Measurements from ENCODE around the gene LANCL2. TPM values are rescaled to one million over a fixed set of nuclear protein-coding genes. Genes with fewer than 3 reads are reported as not detected.

LANCL2 gene
- total RNA-seq, 3 donors from 2014 or later (not counting 1 experiment from before 2014, with no cell fraction given), result 7.2 to 9.4 (median 8.3) TPM

DNA sequence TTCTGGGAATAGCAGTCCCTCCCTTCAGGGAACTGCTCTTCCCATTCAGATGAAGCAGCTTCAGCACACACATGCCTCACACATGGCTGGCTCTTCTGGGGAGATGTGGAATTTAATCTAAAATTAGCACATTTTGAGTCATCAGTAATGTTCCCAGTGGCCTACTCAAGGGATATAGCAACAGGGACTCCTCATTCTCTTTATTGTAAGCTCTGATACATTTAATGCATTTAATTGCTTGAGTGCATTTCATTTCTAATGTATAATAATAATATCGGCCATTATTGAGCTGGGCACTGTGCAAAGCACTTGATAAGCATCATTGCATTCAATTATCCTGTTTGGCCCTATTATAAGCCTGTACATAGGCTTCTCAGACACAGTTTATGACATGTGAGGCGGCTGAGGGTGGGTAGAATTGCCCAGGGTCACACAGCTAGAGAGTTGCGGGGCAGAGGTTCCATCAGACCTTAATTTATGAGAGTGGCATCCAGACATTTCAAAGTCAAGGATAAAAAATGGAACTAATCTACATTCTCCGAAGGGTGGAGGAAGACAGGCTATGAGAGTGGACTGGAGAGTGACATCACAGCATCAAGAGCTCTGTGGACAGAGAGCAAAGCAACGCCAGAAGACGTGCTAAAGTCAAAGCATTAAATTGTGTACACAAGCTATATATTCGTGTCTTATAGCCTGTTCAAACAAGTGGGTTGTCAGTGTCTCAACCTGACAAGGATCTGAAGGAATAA, 76.8 kb downstream of the LANCL2 start:
- no peaks in the 10 kb centered on the region for H3K36me3 Mint-ChIP-seq
- intact Hi-C loops (cut with micrococcal nuclease), result no loop called here
- no peaks in the 10 kb centered on the region for H3K27me3 ChIP-seq (ENCODE audit: control insufficient read depth, insufficient read depth, low read length)
- no peaks in the 10 kb centered on the region for H3K4me1 ChIP-seq (ENCODE audit: control insufficient read depth, insufficient read depth, low read length)
- ATAC-seq (no peak), DNase-seq (no peak)
- no peaks in the 10 kb centered on the region for H3K36me3 ChIP-seq (ENCODE audit: control insufficient read depth, insufficient read depth, low read length)
- H3K27ac Mint-ChIP-seq, result no peak overlapping the region
- WGBS (ENCODE audit: insufficient coverage), result 95% methylated on average over 7 of the region's 7 CpGs
- no peaks in the 10 kb centered on the region for H3K27me3 Mint-ChIP-seq (ENCODE audit: low read depth in 2 of 2)
- H3K9me3 ChIP-seq (ENCODE audit: control insufficient read depth, insufficient read depth, low read length), result no peaks in the 10 kb centered on the region
- peaks cover 14 to 20% of the 10 kb centered on the region in 2 donors for H3K4me1 Mint-ChIP-seq
- H3K9me3 Mint-ChIP-seq, result no peaks in the 10 kb centered on the region
- no peak overlapping the region for H3K4me3 Mint-ChIP-seq
- H3K4me3 ChIP-seq (ENCODE audit: low read length), result no peak overlapping the region
- no peak overlapping the region for H3K27ac ChIP-seq (ENCODE audit: low read length)
- TF ChIP-seq, protein P1, sequence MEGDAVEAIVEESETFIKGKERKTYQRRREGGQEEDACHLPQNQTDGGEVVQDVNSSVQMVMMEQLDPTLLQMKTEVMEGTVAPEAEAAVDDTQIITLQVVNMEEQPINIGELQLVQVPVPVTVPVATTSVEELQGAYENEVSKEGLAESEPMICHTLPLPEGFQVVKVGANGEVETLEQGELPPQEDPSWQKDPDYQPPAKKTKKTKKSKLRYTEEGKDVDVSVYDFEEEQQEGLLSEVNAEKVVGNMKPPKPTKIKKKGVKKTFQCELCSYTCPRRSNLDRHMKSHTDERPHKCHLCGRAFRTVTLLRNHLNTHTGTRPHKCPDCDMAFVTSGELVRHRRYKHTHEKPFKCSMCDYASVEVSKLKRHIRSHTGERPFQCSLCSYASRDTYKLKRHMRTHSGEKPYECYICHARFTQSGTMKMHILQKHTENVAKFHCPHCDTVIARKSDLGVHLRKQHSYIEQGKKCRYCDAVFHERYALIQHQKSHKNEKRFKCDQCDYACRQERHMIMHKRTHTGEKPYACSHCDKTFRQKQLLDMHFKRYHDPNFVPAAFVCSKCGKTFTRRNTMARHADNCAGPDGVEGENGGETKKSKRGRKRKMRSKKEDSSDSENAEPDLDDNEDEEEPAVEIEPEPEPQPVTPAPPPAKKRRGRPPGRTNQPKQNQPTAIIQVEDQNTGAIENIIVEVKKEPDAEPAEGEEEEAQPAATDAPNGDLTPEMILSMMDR (IDR thresholded peaks at IDR 0.05), result no peak

DNA sequence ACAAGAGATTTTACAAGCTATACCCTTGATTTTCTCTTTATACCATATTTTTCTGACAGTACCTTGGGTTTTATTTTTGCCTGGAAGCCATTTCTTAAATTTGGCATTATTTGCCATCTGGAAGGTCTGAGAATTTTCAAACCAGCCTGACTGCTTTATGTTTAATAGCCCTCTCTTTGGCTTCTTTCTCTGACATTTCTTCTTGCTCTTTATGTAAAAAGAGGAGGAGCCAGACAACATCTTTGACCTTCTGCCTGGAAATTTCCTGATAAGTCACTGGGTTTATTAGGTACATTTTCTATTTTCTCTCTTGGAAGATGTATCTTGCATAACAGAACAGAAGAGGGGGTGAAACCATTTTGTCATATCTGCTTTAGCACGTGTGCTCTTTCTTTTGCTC, 79.6 kb downstream of the LANCL2 start:
- TF ChIP-seq, protein P1 (IDR thresholded peaks at IDR 0.05), result no peak
- no peaks in the 10 kb centered on the region for H3K9me3 ChIP-seq (ENCODE audit: control insufficient read depth, insufficient read depth, low read length)
- WGBS (ENCODE audit: insufficient coverage), result 69% methylated on average over 1 of the region's 1 CpG
- Mint-ChIP-seq H3K27ac (no peak overlapping the region), H3K4me3 (no peak overlapping the region), H3K4me1 (peaks cover 16 to 18% of the 10 kb centered on the region in 2 donors), H3K36me3 (no peaks in the 10 kb centered on the region), H3K9me3 (no peaks in the 10 kb centered on the region), H3K27me3 (ENCODE audit: low read depth in 2 of 2) (peaks cover 5 to 7% of the 10 kb centered on the region in 2 donors)
- intact Hi-C loops (cut with micrococcal nuclease), result no loop called here
- no peak overlapping the region for H3K4me3 ChIP-seq (ENCODE audit: low read length)
- no peaks in the 10 kb centered on the region for H3K27me3 ChIP-seq (ENCODE audit: control insufficient read depth, insufficient read depth, low read length)
- DNase-seq (no peak), ATAC-seq (no peak)
- no peak overlapping the region for H3K27ac ChIP-seq (ENCODE audit: low read length)
- no peaks in the 10 kb centered on the region for H3K4me1 ChIP-seq (ENCODE audit: control insufficient read depth, insufficient read depth, low read length)
- no peaks in the 10 kb centered on the region for H3K36me3 ChIP-seq (ENCODE audit: control insufficient read depth, insufficient read depth, low read length)

DNA sequence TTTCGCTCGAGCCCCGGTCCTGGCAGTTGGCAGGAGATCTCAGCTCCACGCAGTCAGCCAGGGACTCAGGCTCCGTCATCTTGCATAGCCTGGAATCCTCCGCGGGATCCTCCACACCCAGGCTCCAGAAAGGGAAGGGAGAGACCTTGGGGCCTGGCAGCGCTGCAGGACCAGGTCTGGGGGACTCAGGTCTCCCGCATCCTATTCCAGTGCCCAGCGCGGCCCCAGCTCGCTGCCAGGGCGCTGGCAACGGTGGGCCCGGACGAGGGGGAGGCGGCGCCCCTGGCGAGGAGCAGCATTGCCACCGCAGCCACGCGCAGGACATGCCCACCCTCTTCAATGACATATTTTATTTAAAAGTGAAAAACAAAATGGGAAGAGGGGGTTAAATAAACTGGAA, 83.4 kb downstream of the LANCL2 start:
- Histone ChIP-seq H3K4me3 (ENCODE audit: low read length) (no peak overlapping the region), H3K4me1 (ENCODE audit: control insufficient read depth, insufficient read depth, low read length) (no peaks in the 10 kb centered on the region), H3K27ac (ENCODE audit: low read length) (no peak overlapping the region), H3K27me3 (ENCODE audit: control insufficient read depth, insufficient read depth, low read length) (no peaks in the 10 kb centered on the region), H3K9me3 (ENCODE audit: control insufficient read depth, insufficient read depth, low read length) (no peaks in the 10 kb centered on the region), H3K36me3 (ENCODE audit: control insufficient read depth, insufficient read depth, low read length) (no peaks in the 10 kb centered on the region)
- H3K9me3 Mint-ChIP-seq, result no peaks in the 10 kb centered on the region
- intact Hi-C loops (cut with micrococcal nuclease), result no loop called here
- no peak for DNase-seq
- H3K4me1 Mint-ChIP-seq, result peaks cover 22 to 26% of the 10 kb centered on the region in 2 donors
- TF ChIP-seq, protein P1 (IDR thresholded peaks at IDR 0.05), result no peak
- H3K36me3 Mint-ChIP-seq, result no peaks in the 10 kb centered on the region
- WGBS (ENCODE audit: insufficient coverage), result 87% methylated on average over 15 of the region's 22 CpGs
- peaks cover 5 to 7% of the 10 kb centered on the region in 2 donors for H3K27me3 Mint-ChIP-seq (ENCODE audit: low read depth in 2 of 2)
- no peak for ATAC-seq
- no peak overlapping the region for H3K4me3 Mint-ChIP-seq
- H3K27ac Mint-ChIP-seq, result no peak overlapping the region

Measured in natural killer cell (primary cell).